ENCODE measurements around the gene MAN2A1.

The MAN2A1 gene

DNA sequence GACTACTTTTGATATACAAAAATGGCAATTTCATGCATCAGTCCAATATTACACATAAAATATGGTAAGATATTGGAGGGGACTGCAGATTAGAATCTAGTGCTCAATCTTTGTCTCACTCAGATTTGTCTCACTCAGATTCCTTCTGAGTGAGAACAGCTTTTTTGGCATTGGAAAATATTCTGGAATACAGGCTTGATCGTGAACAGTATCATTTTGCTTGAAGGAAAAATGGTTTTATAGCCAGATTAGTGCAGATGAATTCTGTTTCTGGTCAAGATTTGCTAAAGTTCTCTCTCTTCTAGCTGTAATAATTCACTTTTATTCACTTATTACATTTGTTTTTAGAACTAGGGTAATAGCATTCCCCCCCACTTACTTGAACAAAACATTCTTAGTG is 51.2 kb downstream of the MAN2A1 start:
- TF ChIP-seq, protein P1, sequence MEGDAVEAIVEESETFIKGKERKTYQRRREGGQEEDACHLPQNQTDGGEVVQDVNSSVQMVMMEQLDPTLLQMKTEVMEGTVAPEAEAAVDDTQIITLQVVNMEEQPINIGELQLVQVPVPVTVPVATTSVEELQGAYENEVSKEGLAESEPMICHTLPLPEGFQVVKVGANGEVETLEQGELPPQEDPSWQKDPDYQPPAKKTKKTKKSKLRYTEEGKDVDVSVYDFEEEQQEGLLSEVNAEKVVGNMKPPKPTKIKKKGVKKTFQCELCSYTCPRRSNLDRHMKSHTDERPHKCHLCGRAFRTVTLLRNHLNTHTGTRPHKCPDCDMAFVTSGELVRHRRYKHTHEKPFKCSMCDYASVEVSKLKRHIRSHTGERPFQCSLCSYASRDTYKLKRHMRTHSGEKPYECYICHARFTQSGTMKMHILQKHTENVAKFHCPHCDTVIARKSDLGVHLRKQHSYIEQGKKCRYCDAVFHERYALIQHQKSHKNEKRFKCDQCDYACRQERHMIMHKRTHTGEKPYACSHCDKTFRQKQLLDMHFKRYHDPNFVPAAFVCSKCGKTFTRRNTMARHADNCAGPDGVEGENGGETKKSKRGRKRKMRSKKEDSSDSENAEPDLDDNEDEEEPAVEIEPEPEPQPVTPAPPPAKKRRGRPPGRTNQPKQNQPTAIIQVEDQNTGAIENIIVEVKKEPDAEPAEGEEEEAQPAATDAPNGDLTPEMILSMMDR (IDR thresholded peaks at IDR 0.05; ENCODE audit: low read depth, low read length, missing control alignments): no peak
- in situ Hi-C loops (cut with HindIII; ENCODE audit: low sequenced_read_pairs): loop anchor here (5.0 kb wide), 1 partner anchor 51 kb away; no protein-coding TSS in a partner anchor
- H3K4me3 ChIP-seq (ENCODE audit: low read depth, low read length): no peak overlapping the region
- no peak for DNase-seq (ENCODE audit: low read depth)

- in situ Hi-C loops (cut with HindIII; ENCODE audit: low sequenced_read_pairs): loop anchor here (5.0 kb wide), 1 partner anchor 51 kb away; no protein-coding TSS in a partner anchor
- H3K4me3 ChIP-seq (ENCODE audit: low read depth, low read length): no peak overlapping the region
- TF ChIP-seq, protein P1 (IDR thresholded peaks at IDR 0.05; ENCODE audit: low read depth, low read length, missing control alignments): no peak
- DNase-seq (ENCODE audit: low read depth): no peak
Observed at GRCh38 chr5:109741390-109741789, 51.7 kb downstream of the MAN2A1 start.

DNA sequence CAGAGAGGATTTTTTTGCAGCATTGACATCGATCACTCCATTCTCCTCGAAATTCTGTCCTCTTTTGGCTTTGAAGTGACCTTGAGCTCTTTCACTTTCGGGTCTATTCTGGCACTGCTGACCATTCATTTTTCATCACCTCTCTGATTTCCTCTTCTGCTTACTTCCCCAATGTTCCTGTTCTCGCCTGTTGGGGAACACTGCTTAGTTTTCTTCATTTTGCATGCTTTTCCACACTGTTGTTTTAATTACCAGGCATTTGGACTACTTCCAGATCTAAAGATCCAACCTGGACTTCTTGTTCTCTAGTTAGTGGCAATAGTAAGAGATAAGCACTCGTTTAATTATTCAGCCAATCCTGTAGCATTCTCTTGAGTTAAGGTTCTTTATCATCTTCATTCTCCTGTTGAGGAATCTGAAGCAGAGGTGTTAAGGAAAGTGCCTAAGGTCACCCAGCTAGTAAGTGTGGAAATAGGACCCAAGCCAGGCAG is 53.4 kb downstream of the MAN2A1 start:
- TF ChIP-seq, protein P1 (IDR thresholded peaks at IDR 0.05; ENCODE audit: low read depth, low read length, missing control alignments): no peak
- no peak for DNase-seq (ENCODE audit: low read depth)
- in situ Hi-C loops (cut with HindIII; ENCODE audit: low sequenced_read_pairs): loop anchor here (5.0 kb wide), 1 partner anchor 49 kb away; no protein-coding TSS in a partner anchor
- H3K4me3 ChIP-seq (ENCODE audit: low read depth, low read length): no peak overlapping the region

GRCh38 chr5:109743770-109744212 is 54.1 kb downstream of the MAN2A1 start:
- DNase-seq (ENCODE audit: low read depth): peak; percentile 77
- TF ChIP-seq, protein P1 (IDR thresholded peaks at IDR 0.05; ENCODE audit: low read depth, low read length, missing control alignments): no peak
- in situ Hi-C loops (cut with HindIII; ENCODE audit: low sequenced_read_pairs): loop anchor here (5.0 kb wide), 1 partner anchor 49 kb away; no protein-coding TSS in a partner anchor
- no peak overlapping the region for H3K4me3 ChIP-seq (ENCODE audit: low read depth, low read length)

- no peak for DNase-seq (ENCODE audit: low read depth)
- TF ChIP-seq, protein P1 (IDR thresholded peaks at IDR 0.05; ENCODE audit: low read depth, low read length, missing control alignments): no peak
- in situ Hi-C loops (cut with HindIII; ENCODE audit: low sequenced_read_pairs): loop anchor here (5.0 kb wide), 1 partner anchor 48 kb away; no protein-coding TSS in a partner anchor
- H3K4me3 ChIP-seq (ENCODE audit: low read depth, low read length): no peak overlapping the region
Observed at GRCh38 chr5:109744261-109744660, 54.5 kb downstream of the MAN2A1 start.

GRCh38 chr5:109748546-109748945 is 58.8 kb downstream of the MAN2A1 start:
- in situ Hi-C loops (cut with HindIII; ENCODE audit: low sequenced_read_pairs): no loop called here
- H3K4me3 ChIP-seq (ENCODE audit: low read depth, low read length): no peak overlapping the region
- TF ChIP-seq, protein P1 (IDR thresholded peaks at IDR 0.05; ENCODE audit: low read depth, low read length, missing control alignments): no peak
- no peak for DNase-seq (ENCODE audit: low read depth)

Data from astrocyte of the cerebellum (primary cell).